Measurements from ENCODE around the gene AUP1.

DNA sequence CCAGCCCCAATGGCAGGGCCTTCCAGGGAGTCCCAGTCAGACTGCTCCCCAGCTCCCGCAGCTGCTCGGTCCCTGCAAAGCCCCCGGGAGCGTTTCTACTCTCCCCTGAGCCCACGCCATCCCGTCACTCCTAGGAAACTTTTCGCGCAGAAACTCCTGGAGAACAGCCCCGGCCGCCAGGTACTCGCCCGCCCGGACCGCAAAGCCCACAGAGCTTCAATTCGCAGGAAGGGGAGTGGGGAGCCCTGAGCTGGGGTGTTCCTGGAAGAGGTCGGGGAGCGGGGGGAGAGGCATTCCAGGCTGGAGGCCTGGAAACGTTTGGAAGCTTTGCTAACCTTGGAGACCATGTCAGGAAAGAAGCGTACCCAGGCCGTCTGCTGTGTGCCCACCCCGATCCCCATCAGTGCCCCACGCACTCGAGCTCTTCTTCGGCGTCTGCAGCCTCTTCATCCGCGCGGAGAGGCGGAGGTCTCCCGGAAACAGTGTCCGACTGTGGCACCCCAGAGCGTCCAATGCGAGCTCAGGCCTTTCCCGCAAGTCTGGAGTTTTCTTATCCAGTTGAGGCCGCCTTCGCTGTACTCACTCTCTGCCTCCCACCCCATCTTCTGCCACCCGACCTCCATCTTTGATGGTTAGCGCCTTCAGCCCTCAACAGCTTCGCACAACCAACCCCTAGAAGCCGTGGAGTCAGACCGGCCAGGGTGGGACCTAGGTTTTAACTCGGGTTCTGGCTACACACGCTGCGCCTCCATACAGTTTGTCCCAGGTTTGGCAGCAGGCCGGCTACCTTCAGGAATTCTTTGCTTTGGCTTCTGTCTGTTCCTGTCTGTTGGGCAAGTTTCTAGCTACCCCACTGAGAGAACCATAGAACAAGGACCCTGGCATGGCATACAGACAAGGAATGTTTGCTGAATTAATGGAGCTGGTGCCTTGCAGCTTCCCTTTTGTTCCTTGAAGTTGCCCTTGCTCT is 25.7 kb downstream of the AUP1 start:
- TF ChIP-seq CTCF (IDR thresholded peaks at IDR 0.05; ENCODE audit: extremely low read depth in 1 of 2, insufficient read depth in 1 of 2, low read depth in 1 of 2, low read length in 2 of 2): no peak
- TF ChIP-seq, protein P1, sequence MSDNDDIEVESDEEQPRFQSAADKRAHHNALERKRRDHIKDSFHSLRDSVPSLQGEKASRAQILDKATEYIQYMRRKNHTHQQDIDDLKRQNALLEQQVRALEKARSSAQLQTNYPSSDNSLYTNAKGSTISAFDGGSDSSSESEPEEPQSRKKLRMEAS (IDR thresholded peaks at IDR 0.05; ENCODE audit: insufficient read depth, insufficient read length): no peak
- no peak for TF ChIP-seq POLR2AphosphoS5 (IDR thresholded peaks at IDR 0.05; ENCODE audit: insufficient read depth, low read depth, low read length)

Measured in endothelial cell of umbilical vein (primary cell).